ENCODE measurements around the gene KCP. TPM values are rescaled to one million over a fixed set of nuclear protein-coding genes. Genes with fewer than 3 reads are reported as not detected.

KCP gene
- polyA plus RNA-seq, 1 donor from 2014 or later: 0.31 TPM

- H3K36me3 ChIP-seq (ENCODE audit: insufficient read depth, low read length): no peaks in the 10 kb centered on the region
- H3K9ac ChIP-seq (ENCODE audit: low read length): no peak overlapping the region
- TF ChIP-seq SMC3 (conservative IDR thresholded peaks at IDR 0.05; ENCODE audit: poor library complexity): no peak
- no peak for TF ChIP-seq CTCF (IDR thresholded peaks at IDR 0.05; ENCODE audit: poor library complexity, severe bottlenecking)
- no peak for TF ChIP-seq TAF1 (IDR thresholded peaks at IDR 0.05; ENCODE audit: low read depth)
- no peak for TF ChIP-seq REST (IDR thresholded peaks at IDR 0.05; ENCODE audit: borderline replicate concordance)
- no peak for TF ChIP-seq MXI1 (conservative IDR thresholded peaks at IDR 0.05; ENCODE audit: poor library complexity, severe bottlenecking)
- no peak for TF ChIP-seq EP300 (conservative IDR thresholded peaks at IDR 0.05; ENCODE audit: poor library complexity, severe bottlenecking)
- no peak for TF ChIP-seq POLR2AphosphoS5 (IDR thresholded peaks at IDR 0.05)
- TF ChIP-seq RAD21 (conservative IDR thresholded peaks at IDR 0.05): no peak
- TF ChIP-seq EZH2 (IDR thresholded peaks at IDR 0.05; ENCODE audit: borderline replicate concordance, insufficient read depth, low read length, poor library complexity, severe bottlenecking): no peak
- H3K27ac ChIP-seq (ENCODE audit: low read length): no peak overlapping the region
- no peak overlapping the region for H2AFZ ChIP-seq (ENCODE audit: low read depth, low read length)
- H3K4me3 ChIP-seq (ENCODE audit: low read length): no peak overlapping the region
- no peaks in the 10 kb centered on the region for H4K20me1 ChIP-seq (ENCODE audit: insufficient read depth)
- H3K27me3 ChIP-seq (ENCODE audit: insufficient read depth, low read depth, low read length): peaks cover 21% of the 10 kb centered on the region
- no peaks in the 10 kb centered on the region for H3K9me3 ChIP-seq (ENCODE audit: low read length)
- no peak overlapping the region for H3K4me2 ChIP-seq (ENCODE audit: low read length)
- no peaks in the 10 kb centered on the region for H3F3A ChIP-seq (ENCODE audit: insufficient read depth, low read length, poor library complexity, severe bottlenecking)
- no peaks in the 10 kb centered on the region for H3K9me2 ChIP-seq (ENCODE audit: insufficient read depth, low read length)
- no peaks in the 10 kb centered on the region for H3K79me2 ChIP-seq (replicated peaks; ENCODE audit: insufficient read depth, low read length)
Observed at GRCh38 chr7:128873234-128873633, 37.3 kb downstream of the KCP start.

GRCh38 chr7:128872394-128872824, 38.1 kb downstream of the KCP start:
- no peaks in the 10 kb centered on the region for H3K36me3 ChIP-seq (ENCODE audit: insufficient read depth, low read length)
- H3K9me2 ChIP-seq (ENCODE audit: insufficient read depth, low read length): no peaks in the 10 kb centered on the region
- TF ChIP-seq RAD21 (conservative IDR thresholded peaks at IDR 0.05): no peak
- TF ChIP-seq POLR2AphosphoS5 (IDR thresholded peaks at IDR 0.05): no peak
- TF ChIP-seq CTCF (IDR thresholded peaks at IDR 0.05; ENCODE audit: poor library complexity, severe bottlenecking): no peak
- no peak for TF ChIP-seq TAF1 (IDR thresholded peaks at IDR 0.05; ENCODE audit: low read depth)
- no peak for TF ChIP-seq SMC3 (conservative IDR thresholded peaks at IDR 0.05; ENCODE audit: poor library complexity)
- TF ChIP-seq EP300 (conservative IDR thresholded peaks at IDR 0.05; ENCODE audit: poor library complexity, severe bottlenecking): no peak
- no peak for TF ChIP-seq REST (IDR thresholded peaks at IDR 0.05; ENCODE audit: borderline replicate concordance)
- TF ChIP-seq MXI1 (conservative IDR thresholded peaks at IDR 0.05; ENCODE audit: poor library complexity, severe bottlenecking): no peak
- no peak for TF ChIP-seq EZH2 (IDR thresholded peaks at IDR 0.05; ENCODE audit: borderline replicate concordance, insufficient read depth, low read length, poor library complexity, severe bottlenecking)
- H3F3A ChIP-seq (ENCODE audit: insufficient read depth, low read length, poor library complexity, severe bottlenecking): no peaks in the 10 kb centered on the region
- no peak overlapping the region for H3K9ac ChIP-seq (ENCODE audit: low read length)
- H4K20me1 ChIP-seq (ENCODE audit: insufficient read depth): no peaks in the 10 kb centered on the region
- H3K27ac ChIP-seq (ENCODE audit: low read length): no peak overlapping the region
- no peak overlapping the region for H3K4me3 ChIP-seq (ENCODE audit: low read length)
- H3K79me2 ChIP-seq (replicated peaks; ENCODE audit: insufficient read depth, low read length): no peaks in the 10 kb centered on the region
- H3K4me2 ChIP-seq (ENCODE audit: low read length): no peak overlapping the region
- peaks cover 27% of the 10 kb centered on the region for H3K27me3 ChIP-seq (ENCODE audit: insufficient read depth, low read depth, low read length)
- no peaks in the 10 kb centered on the region for H3K9me3 ChIP-seq (ENCODE audit: low read length)
- no peak overlapping the region for H2AFZ ChIP-seq (ENCODE audit: low read depth, low read length)
